GM18951 (cell line): ENCODE data around the gene PDRG1.
"Not testable (repeated sequence)": the region's sequence is repeated elsewhere in the genome, so short reads cannot be mapped to it uniquely, and the experiment has no call there.

ENCODE experiments used
- POLR2A ChIP-seq: IDR thresholded peaks from 4 replicates; pipeline ENCODE4 v1.6.1; 2011; ENCODE audit warnings: mild to moderate bottlenecking; ENCODE audit not compliant: insufficient read length, insufficient read depth; ENCODE audit errors: extremely low read depth
- in situ Hi-C: fragments of 300-500 bp; cut with MboI; formaldehyde crosslinking; loops from one replicate; pipeline ENCODE4 v1.12.0; 2022; ENCODE audit warnings: low sequenced_read_pairs, mixed read lengths, inconsistent platforms; ENCODE audit not compliant: unreplicated experiment

PDRG1 gene

DNA sequence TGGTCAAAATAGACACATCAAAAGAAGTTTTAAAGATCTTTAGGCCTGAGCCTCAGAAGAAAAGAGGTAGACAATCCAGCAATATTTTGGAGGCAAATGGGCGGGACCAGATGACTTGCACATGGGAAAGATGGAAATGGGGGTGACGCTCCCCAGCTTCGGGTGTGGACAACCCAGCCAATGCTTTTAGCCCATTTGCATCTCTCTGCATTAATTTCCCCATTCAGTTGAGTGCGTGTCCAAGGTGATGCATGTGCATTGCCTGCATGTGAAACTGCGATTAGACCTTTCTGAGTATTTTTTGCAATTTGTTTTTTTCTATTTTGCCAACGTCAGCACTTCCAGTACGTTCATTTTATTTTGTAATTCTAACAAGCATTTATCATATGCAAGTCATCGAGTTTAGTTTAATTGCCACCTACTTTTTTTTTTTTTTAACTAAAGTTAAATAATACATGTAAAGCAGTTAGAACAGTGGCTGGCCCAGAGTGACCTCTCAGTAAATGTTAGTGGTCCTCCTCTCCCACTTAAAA is 24.2 kb downstream of the PDRG1 start:
- in situ Hi-C loops, result no loop called here
- TF ChIP-seq POLR2A, result no peak

- in situ Hi-C loops, result no loop called here
- TF ChIP-seq POLR2A, result no peak
These were observed 25.4 kb downstream of the PDRG1 start for GRCh38 chr20:31926493-31926892.

DNA sequence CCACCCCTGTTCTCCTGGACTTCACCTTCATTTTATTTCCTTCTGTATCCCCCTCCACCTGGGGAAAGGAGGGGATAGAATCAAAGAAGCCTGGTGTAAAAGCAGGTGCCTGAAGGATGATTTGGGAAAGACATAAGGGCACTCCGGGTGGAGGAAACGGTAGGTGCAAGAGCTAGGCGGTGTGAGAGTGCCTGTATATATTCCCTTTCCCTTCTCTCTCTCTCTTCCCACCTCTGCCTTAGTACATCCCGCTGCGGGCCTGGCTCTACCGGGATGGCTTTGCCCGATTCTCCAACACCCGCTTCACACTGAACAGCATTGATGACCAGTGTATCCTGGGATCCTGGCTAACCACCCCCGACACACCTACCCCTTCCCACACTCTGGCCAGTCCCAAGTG is 26.2 kb downstream of the PDRG1 start:
- in situ Hi-C loops, result no loop called here
- TF ChIP-seq POLR2A, result no peak

- in situ Hi-C loops, result no loop called here
- TF ChIP-seq POLR2A, result no peak
These were observed 27.3 kb downstream of the PDRG1 start for GRCh38 chr20:31924561-31924960.

DNA sequence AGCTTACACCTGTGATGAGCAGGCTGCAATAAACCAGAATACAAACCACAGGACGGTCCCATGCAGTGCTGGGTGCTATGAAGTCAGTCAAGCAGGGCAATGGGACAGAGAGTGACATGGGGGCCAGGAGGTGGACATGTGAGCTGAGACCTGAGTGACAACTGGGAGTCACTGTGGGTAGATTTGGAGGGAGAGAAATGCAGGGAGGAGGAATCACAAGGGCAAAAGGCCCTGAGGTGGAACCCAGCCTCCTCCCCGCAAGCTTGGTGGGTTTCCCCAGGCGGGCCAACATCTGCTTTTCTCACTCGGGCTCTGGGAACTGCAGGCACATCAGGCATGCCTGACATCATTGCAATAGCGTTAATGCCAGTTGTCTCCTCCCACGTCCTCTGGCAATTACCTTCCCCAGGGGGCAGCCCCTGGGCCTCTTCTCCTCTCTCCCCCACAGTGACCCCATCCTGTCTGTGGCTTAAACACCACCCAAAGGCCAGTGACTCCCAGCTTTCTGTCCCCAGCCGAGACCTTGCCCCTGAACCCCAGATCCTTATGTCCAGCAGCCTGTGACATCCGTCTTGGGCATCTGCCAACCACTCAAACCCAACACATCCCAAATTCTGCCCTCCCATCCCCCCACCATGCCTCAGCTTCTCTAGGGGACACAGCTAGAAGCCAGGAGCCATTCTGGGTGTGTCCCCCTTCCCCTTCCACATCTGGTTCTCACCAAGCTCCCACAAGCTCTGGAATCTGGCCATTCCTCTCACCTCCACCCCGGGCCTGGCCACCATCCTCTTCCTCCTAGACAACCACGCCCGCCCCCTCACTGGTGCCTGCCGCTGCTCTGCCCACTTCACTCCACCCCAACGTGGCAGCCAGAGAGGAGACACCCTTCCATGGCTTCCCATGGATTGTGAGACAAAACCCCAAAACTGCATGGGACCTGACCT is 28.2 kb downstream of the PDRG1 start:
- in situ Hi-C loops, result no loop called here
- TF ChIP-seq POLR2A, result no peak

- in situ Hi-C loops, result no loop called here
- TF ChIP-seq POLR2A, result no peak
These were observed 29.3 kb downstream of the PDRG1 start for GRCh38 chr20:31922588-31922987.

- in situ Hi-C loops, result no loop called here
- no peak for TF ChIP-seq POLR2A
These were observed 29.7 kb downstream of the PDRG1 start for GRCh38 chr20:31922181-31922580.

GRCh38 chr20:31921480-31921879 is 30.4 kb downstream of the PDRG1 start:
- in situ Hi-C loops, result not testable (repeated sequence)

- in situ Hi-C loops, result no loop called here
- no peak for TF ChIP-seq POLR2A
These were observed 31.5 kb downstream of the PDRG1 start for GRCh38 chr20:31920275-31920855.

- in situ Hi-C loops, result no loop called here
- TF ChIP-seq POLR2A, result no peak
These were observed 32.3 kb downstream of the PDRG1 start for GRCh38 chr20:31919410-31920155.

- in situ Hi-C loops, result no loop called here
- no peak for TF ChIP-seq POLR2A
These were observed 33.3 kb downstream of the PDRG1 start for GRCh38 chr20:31918466-31919105.

- in situ Hi-C loops, result not testable (repeated sequence)
These were observed 33.9 kb downstream of the PDRG1 start for GRCh38 chr20:31917962-31918412.

- TF ChIP-seq POLR2A, result no peak
- in situ Hi-C loops, result no loop called here
These were observed 35.1 kb downstream of the PDRG1 start for GRCh38 chr20:31916708-31917107.
